Body of pancreas (tissue), 4 donors: ENCODE data around the gene ZP1. TPM values are rescaled to one million over a fixed set of nuclear protein-coding genes. Genes with fewer than 3 reads are reported as not detected.

Experiments used
- ATAC-seq: fragments of 150-250 bp; one replicate; pipeline ENCODE4 v1.9.1; 2016
- DNase-seq, 4 donors: peaks; one replicate each; pipeline ENCODE4 v3.0.0-alpha.2; 2019
- H3K27ac ChIP-seq, 4 donors: fragments of 200-600 bp; sonication (generic); 1 replicate in 3 of 4; 2 replicates in 1 of 4; pipeline versions ENCODE4 v1.5.1 to v1.6.1; 2016 to 2019; ENCODE audit warnings: mild to moderate bottlenecking in 1 of 4, mixed read lengths in 1 of 4, moderate library complexity in 1 of 4
- H3K27me3 ChIP-seq, 2 donors: fragments of 200-600 bp; sonication (generic); one replicate each; pipeline ENCODE4 v1.6.0; 2016; ENCODE audit warnings: mild to moderate bottlenecking in 1 of 2
- H3K36me3 ChIP-seq, 2 donors: fragments of 200-600 bp; sonication (generic); replicated peaks in 1 of 2; 2 replicates each; pipeline ENCODE4 v1.5.1; 2016; ENCODE audit warnings: low read depth in 2 of 2; ENCODE audit not compliant: insufficient read depth in 1 of 2
- H3K4me1 ChIP-seq: fragments of 200-600 bp; sonication (generic); one replicate; pipeline ENCODE4 v1.6.0; 2016
- H3K4me3 ChIP-seq, 2 donors: fragments of 200-600 bp; sonication (generic); 1 replicate in 1 of 2; 2 replicates in 1 of 2; pipeline ENCODE4 v1.5.1; 2016 to 2019
- H3K9me3 ChIP-seq, 3 donors: fragments of 200-600 bp; sonication (generic); 1 replicate in 2 of 3; 2 replicates in 1 of 3; pipeline ENCODE4 v1.5.1; 2016
- POLR2A ChIP-seq, 3 donors: fragments of 450-650 bp; IDR thresholded peaks; one replicate each; pipeline ENCODE4 v1.6.1; 2016; ENCODE audit warnings: antibody characterized with exemption in 3 of 3, mild to moderate bottlenecking in 2 of 3
- WGBS, 2 donors: methylation state at CpG; one replicate each; pipeline ENCODE4 v1.1.5; 2017; 5-methylcytosine and 5-hydroxymethylcytosine counted together
- intact Hi-C: fragments of 100-400 bp; cut with DNase I; formaldehyde crosslinking; loops from one replicate; pipeline ENCODE4 v1.15.1; 2023
- total RNA-seq, 2 donors: library from RNA; depleted of rRNA; stranded (reverse); fragments of >200 nt; gene quantifications; one replicate each; pipeline ENCODE4 v1.1.0, GENCODE V29; 2016
- TF ChIP-seq, protein P1 (sequence below), 7 experiments: fragments of 450-650 bp in 4 of 7; fragments of 200-600 bp in 3 of 7; sonication (generic) in 3 of 7; IDR thresholded peaks; one replicate each; pipeline ENCODE4 v1.5.1; 2016 to 2019; ENCODE audit warnings: antibody characterized with exemption in 7 of 7

ZP1 gene
- total RNA-seq, 2 donors from 2014 or later, result not detected

DNA sequence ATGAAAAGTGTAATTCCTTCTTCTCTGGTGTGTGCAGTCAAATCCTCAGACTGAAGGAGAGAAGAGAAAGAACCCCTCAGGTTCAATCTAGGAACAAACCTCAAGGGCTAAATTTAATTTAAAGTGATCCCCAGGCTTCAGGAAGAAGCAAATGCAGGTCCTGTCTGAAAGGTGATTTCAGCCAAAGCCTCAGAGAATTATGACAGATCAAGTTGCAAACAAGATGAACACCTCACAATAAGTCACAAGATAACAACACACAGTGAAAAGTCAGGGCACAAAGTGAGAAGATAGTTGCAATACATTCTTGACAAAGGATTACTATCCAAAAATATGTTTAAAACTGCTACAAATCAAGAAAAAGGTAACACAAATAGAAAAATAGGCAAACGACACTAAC lies 11.8 kb downstream of the ZP1 start:
- ATAC-seq (no peak), DNase-seq (no peak)
- H3K4me1 ChIP-seq, result peaks cover 18% of the 10 kb centered on the region
- no peaks in the 10 kb centered on the region for H3K9me3 ChIP-seq
- WGBS, 2 donors, result 84 to 94% methylated on average over 1 of the region's 1 CpG
- H3K27me3 ChIP-seq, result no peaks in the 10 kb centered on the region
- TF ChIP-seq POLR2A (IDR thresholded peaks at IDR 0.05), result no peak
- TF ChIP-seq, protein P1, sequence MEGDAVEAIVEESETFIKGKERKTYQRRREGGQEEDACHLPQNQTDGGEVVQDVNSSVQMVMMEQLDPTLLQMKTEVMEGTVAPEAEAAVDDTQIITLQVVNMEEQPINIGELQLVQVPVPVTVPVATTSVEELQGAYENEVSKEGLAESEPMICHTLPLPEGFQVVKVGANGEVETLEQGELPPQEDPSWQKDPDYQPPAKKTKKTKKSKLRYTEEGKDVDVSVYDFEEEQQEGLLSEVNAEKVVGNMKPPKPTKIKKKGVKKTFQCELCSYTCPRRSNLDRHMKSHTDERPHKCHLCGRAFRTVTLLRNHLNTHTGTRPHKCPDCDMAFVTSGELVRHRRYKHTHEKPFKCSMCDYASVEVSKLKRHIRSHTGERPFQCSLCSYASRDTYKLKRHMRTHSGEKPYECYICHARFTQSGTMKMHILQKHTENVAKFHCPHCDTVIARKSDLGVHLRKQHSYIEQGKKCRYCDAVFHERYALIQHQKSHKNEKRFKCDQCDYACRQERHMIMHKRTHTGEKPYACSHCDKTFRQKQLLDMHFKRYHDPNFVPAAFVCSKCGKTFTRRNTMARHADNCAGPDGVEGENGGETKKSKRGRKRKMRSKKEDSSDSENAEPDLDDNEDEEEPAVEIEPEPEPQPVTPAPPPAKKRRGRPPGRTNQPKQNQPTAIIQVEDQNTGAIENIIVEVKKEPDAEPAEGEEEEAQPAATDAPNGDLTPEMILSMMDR (IDR thresholded peaks at IDR 0.05), result no peak
- no peak overlapping the region for H3K27ac ChIP-seq
- no peaks in the 10 kb centered on the region for H3K36me3 ChIP-seq
- H3K4me3 ChIP-seq, result no peak overlapping the region
- intact Hi-C loops, result no loop called here

GRCh38 chr11:60879971-60880588 lies 12.7 kb downstream of the ZP1 start:
- H3K27me3 ChIP-seq, result no peaks in the 10 kb centered on the region
- no peak for TF ChIP-seq POLR2A (IDR thresholded peaks at IDR 0.05)
- TF ChIP-seq, protein P1 (IDR thresholded peaks at IDR 0.05), result no peak
- H3K9me3 ChIP-seq, result no peaks in the 10 kb centered on the region
- intact Hi-C loops, result no loop called here
- ATAC-seq (no peak), DNase-seq (no peak)
- H3K27ac ChIP-seq, result no peak overlapping the region
- H3K36me3 ChIP-seq, result no peaks in the 10 kb centered on the region
- H3K4me3 ChIP-seq, result no peak overlapping the region
- peaks cover 18% of the 10 kb centered on the region for H3K4me1 ChIP-seq
- WGBS, 2 donors, result 54 to 56% methylated on average over 5 of the region's 5 CpGs

DNA sequence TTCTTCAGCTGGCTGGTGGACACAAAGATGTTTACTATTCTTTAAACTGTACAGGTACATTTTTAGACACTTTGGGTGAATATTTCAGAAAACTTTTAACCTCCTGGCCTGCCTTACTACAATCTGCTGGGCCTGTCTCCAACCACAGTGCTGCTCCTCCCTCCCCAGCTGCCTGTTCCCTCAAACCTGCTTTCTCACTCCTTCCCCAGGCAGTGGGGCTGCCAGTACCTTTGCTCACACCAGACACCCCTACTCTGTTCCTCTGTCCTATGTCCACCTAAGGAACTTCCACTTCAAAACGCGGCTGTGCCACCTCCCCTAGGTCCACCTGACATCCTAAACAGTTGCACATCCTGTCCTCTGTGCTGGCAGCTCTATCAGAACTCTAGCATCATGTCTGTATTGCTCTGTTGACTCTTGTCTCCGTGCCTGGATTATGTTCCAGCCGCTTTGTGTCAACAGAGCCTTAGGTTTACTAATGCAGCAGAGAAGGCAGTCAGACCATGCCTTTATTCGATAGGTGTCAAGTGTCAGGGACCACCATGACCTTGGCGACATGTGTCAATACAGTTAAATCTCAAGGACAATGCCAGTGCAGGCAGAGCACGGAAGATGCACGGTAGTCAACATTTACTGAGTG lies 13.4 kb downstream of the ZP1 start:
- DNase-seq (no peak), ATAC-seq (no peak)
- Histone ChIP-seq H3K27ac (peak overlapping the region in 1 of 4 donors; percentile 6), H3K27me3 (no peaks in the 10 kb centered on the region), H3K4me1 (peaks cover 18% of the 10 kb centered on the region), H3K9me3 (no peaks in the 10 kb centered on the region), H3K4me3 (no peak overlapping the region), H3K36me3 (no peaks in the 10 kb centered on the region)
- 35 to 41% methylated on average over 8 of the region's 8 CpGs for WGBS, 2 donors
- intact Hi-C loops, result no loop called here
- TF ChIP-seq POLR2A (IDR thresholded peaks at IDR 0.05), result no peak
- TF ChIP-seq, protein P1 (IDR thresholded peaks at IDR 0.05), result no peak

- TF ChIP-seq POLR2A (IDR thresholded peaks at IDR 0.05), result no peak
- TF ChIP-seq, protein P1 (IDR thresholded peaks at IDR 0.05), result peak in 6 of 7 experiments; percentile 13 to 61 (median 50)
These were observed 20.2 kb downstream of the ZP1 start for GRCh38 chr11:60887556-60887955.

More at GRCh38 chr11:60887556-60887955, 20.2 kb downstream of the ZP1 start:
- peaks cover 0 to 5% of the 10 kb centered on the region in 2 donors for H3K36me3 ChIP-seq
- H3K4me3 ChIP-seq, result no peak overlapping the region
- ATAC-seq, result peak; percentile 77
- peak; percentile 41 to 66 (median 60) for DNase-seq
- WGBS, 2 donors, result 50 to 66% methylated on average over 4 to 5 of the region's 5 CpGs
- no peaks in the 10 kb centered on the region for H3K27me3 ChIP-seq
- H3K9me3 ChIP-seq, result no peaks in the 10 kb centered on the region
- intact Hi-C loops, result no loop called here
- H3K27ac ChIP-seq, result no peak overlapping the region
- no peaks in the 10 kb centered on the region for H3K4me1 ChIP-seq
